DOHH2 (cell line): ENCODE measurements around the gene SRXN1.

Experiments
- H3F3A ChIP-seq: fragments of 200-600 bp; sonication (generic), shearing (Covaris generic); 2 replicates; pipeline ENCODE4 v1.6.0; 2016; ENCODE audit warnings: antibody characterized with exemption, mild to moderate bottlenecking; ENCODE audit not compliant: control insufficient read depth, insufficient read depth
- H3K27ac ChIP-seq: fragments of 200-600 bp; sonication (generic); 2 replicates; pipeline ENCODE4 v1.5.1; 2014; ENCODE audit warnings: low read depth, mild to moderate bottlenecking, low read length, moderate library complexity
- H3K27me3 ChIP-seq: fragments of 200-600 bp; sonication (generic); 2 replicates; pipeline ENCODE4 v1.6.1; 2014; ENCODE audit warnings: mild to moderate bottlenecking, low read length, mixed read lengths; ENCODE audit not compliant: control insufficient read depth
- H3K36me3 ChIP-seq: fragments of 200-600 bp; sonication (generic); 2 replicates; pipeline ENCODE4 v1.6.1; 2014; ENCODE audit warnings: mild to moderate bottlenecking, low read length, moderate library complexity, mixed read lengths; ENCODE audit not compliant: control insufficient read depth
- H3K4me1 ChIP-seq: fragments of 200-600 bp; sonication (generic); 2 replicates; pipeline ENCODE4 v1.6.1; 2014; ENCODE audit warnings: mild to moderate bottlenecking, low read length, mixed read lengths; ENCODE audit not compliant: control insufficient read depth
- H3K4me2 ChIP-seq: fragments of 200-600 bp; sonication (generic); 2 replicates; pipeline ENCODE4 v1.6.0; 2014; ENCODE audit warnings: mild to moderate bottlenecking, low read length, moderate library complexity
- H3K4me3 ChIP-seq: fragments of 200-600 bp; sonication (generic); 2 replicates; pipeline ENCODE4 v1.5.1; 2014; ENCODE audit warnings: mild to moderate bottlenecking, low read length, mixed read lengths
- H3K79me2 ChIP-seq: fragments of 200-600 bp; sonication (generic); 2 replicates; pipeline ENCODE4 v1.6.1; 2014; ENCODE audit warnings: mild to moderate bottlenecking, low read length, mixed read lengths; ENCODE audit not compliant: control insufficient read depth
- H3K9me2 ChIP-seq: fragments of 200-600 bp; sonication (generic); replicated peaks from 2 replicates; pipeline ENCODE4 v1.6.1; 2014; ENCODE audit warnings: mild to moderate bottlenecking, low read length, mixed read lengths; ENCODE audit not compliant: control insufficient read depth
- H3K9me3 ChIP-seq: fragments of 200-600 bp; sonication (generic); 2 replicates; pipeline ENCODE4 v1.6.1; 2014; ENCODE audit warnings: antibody characterized with exemption, low read length, mixed read lengths; ENCODE audit not compliant: control insufficient read depth, insufficient read depth
- H4K20me1 ChIP-seq: fragments of 200-600 bp; sonication (generic); 2 replicates; pipeline ENCODE4 v1.6.0; 2014; ENCODE audit warnings: low read depth, mild to moderate bottlenecking, antibody characterized with exemption, low read length, moderate library complexity; ENCODE audit not compliant: control insufficient read depth, insufficient read depth
- CTCF ChIP-seq: fragments of 200-600 bp; sonication (generic); IDR thresholded peaks from one replicate; pipeline ENCODE4 v1.5.1; 2014; ENCODE audit warnings: antibody characterized with exemption, mild to moderate bottlenecking, low read depth, low read length; ENCODE audit not compliant: poor library complexity, severe bottlenecking
- EZH2phosphoT487 ChIP-seq: fragments of 200-600 bp; sonication (generic); IDR thresholded peaks from 2 replicates; pipeline ENCODE4 v1.6.1; 2017; ENCODE audit warnings: borderline replicate concordance, mild to moderate bottlenecking, antibody characterized with exemption, low read length, moderate library complexity, mixed read lengths

Gene SRXN1

GRCh38 chr20:651713-652614 is 1.0 kb downstream of the SRXN1 start:
- Histone ChIP-seq H3K4me1 (peaks cover 19% of the 10 kb centered on the region), H3K9me2 (no peaks in the 10 kb centered on the region), H3F3A (no peaks in the 10 kb centered on the region), H3K79me2 (peaks cover 19% of the 10 kb centered on the region), H4K20me1 (no peaks in the 10 kb centered on the region), H3K4me2 (peak overlapping the region; percentile 76), H3K9me3 (no peaks in the 10 kb centered on the region), H3K27ac (no peak overlapping the region), H3K27me3 (peaks cover 6% of the 10 kb centered on the region), H3K4me3 (peak overlapping the region; percentile 81), H3K36me3 (peaks cover 32% of the 10 kb centered on the region)
- no peak for TF ChIP-seq EZH2phosphoT487

- no peaks in the 10 kb centered on the region for H4K20me1 ChIP-seq
- H3K36me3 ChIP-seq: peaks cover 36% of the 10 kb centered on the region
- peaks cover 19% of the 10 kb centered on the region for H3K79me2 ChIP-seq
- no peaks in the 10 kb centered on the region for H3F3A ChIP-seq
- no peaks in the 10 kb centered on the region for H3K9me3 ChIP-seq
- peaks cover 19% of the 10 kb centered on the region for H3K4me1 ChIP-seq
- peaks cover 6% of the 10 kb centered on the region for H3K27me3 ChIP-seq
- no peak overlapping the region for H3K4me2 ChIP-seq
- no peak overlapping the region for H3K4me3 ChIP-seq
- TF ChIP-seq EZH2phosphoT487 (no peak), CTCF (no peak)
- no peaks in the 10 kb centered on the region for H3K9me2 ChIP-seq
- no peak overlapping the region for H3K27ac ChIP-seq
Measured at GRCh38 chr20:650954-651353, 2.0 kb downstream of the SRXN1 start.

GRCh38 chr20:650281-650680 is 2.7 kb downstream of the SRXN1 start:
- H3F3A ChIP-seq: no peaks in the 10 kb centered on the region
- no peaks in the 10 kb centered on the region for H4K20me1 ChIP-seq
- H3K4me2 ChIP-seq: no peak overlapping the region
- no peak for TF ChIP-seq CTCF
- TF ChIP-seq EZH2phosphoT487: no peak
- no peak overlapping the region for H3K27ac ChIP-seq
- H3K9me2 ChIP-seq: no peaks in the 10 kb centered on the region
- no peak overlapping the region for H3K4me3 ChIP-seq
- H3K27me3 ChIP-seq: peaks cover 6% of the 10 kb centered on the region
- H3K36me3 ChIP-seq: peaks cover 36% of the 10 kb centered on the region
- H3K9me3 ChIP-seq: no peaks in the 10 kb centered on the region
- peaks cover 25% of the 10 kb centered on the region for H3K4me1 ChIP-seq
- peaks cover 19% of the 10 kb centered on the region for H3K79me2 ChIP-seq

- Histone ChIP-seq H3K9me3 (no peaks in the 10 kb centered on the region), H3K4me1 (peaks cover 17% of the 10 kb centered on the region), H3F3A (no peaks in the 10 kb centered on the region), H3K27me3 (no peaks in the 10 kb centered on the region), H3K27ac (no peak overlapping the region), H3K9me2 (no peaks in the 10 kb centered on the region), H4K20me1 (no peaks in the 10 kb centered on the region), H3K79me2 (peaks cover 15% of the 10 kb centered on the region), H3K4me3 (no peak overlapping the region), H3K36me3 (peaks cover 36% of the 10 kb centered on the region), H3K4me2 (no peak overlapping the region)
- TF ChIP-seq EZH2phosphoT487 (no peak), CTCF (no peak)
Measured at GRCh38 chr20:647479-648019, 5.5 kb downstream of the SRXN1 start.
